ENCODE results near the gene HLA-DPA1. TPM values are rescaled to one million over a fixed set of nuclear protein-coding genes. Genes with fewer than 3 reads are reported as not detected.

HLA-DPA1 gene
- total RNA-seq, 1 donor from 2014 or later: 600 TPM

- H3K9me3 ChIP-seq: no peaks in the 10 kb centered on the region
- intact Hi-C loops (cut with DNase I): no loop called here
- H3K27me3 ChIP-seq (ENCODE audit: low read depth): peaks cover 7% of the 10 kb centered on the region
Observed at GRCh38 chr6:33108307-33108706, 34.9 kb upstream of the HLA-DPA1 start.

GRCh38 chr6:33107641-33108040 lies 34.2 kb upstream of the HLA-DPA1 start:
- peaks cover under 1% of the 10 kb centered on the region for H3K27me3 ChIP-seq (ENCODE audit: low read depth)
- no peak overlapping the region for H3K27ac ChIP-seq

More at GRCh38 chr6:33108307-33108706, 34.9 kb upstream of the HLA-DPA1 start:
- no peak for ATAC-seq
- Histone ChIP-seq H3K4me3 (no peak overlapping the region), H3K4me1 (no peaks in the 10 kb centered on the region), H3K36me3 (no peaks in the 10 kb centered on the region), H3K27ac (no peak overlapping the region)
- no peak for TF ChIP-seq CTCF (IDR thresholded peaks at IDR 0.05)
- no peak for DNase-seq

GRCh38 chr6:33105916-33106871 lies 32.7 kb upstream of the HLA-DPA1 start:
- Histone ChIP-seq H3K4me3 (no peak overlapping the region), H3K9me3 (peaks cover under 1% of the 10 kb centered on the region), H3K27me3 (ENCODE audit: low read depth) (no peaks in the 10 kb centered on the region), H3K27ac (no peak overlapping the region), H3K36me3 (no peaks in the 10 kb centered on the region), H3K4me1 (no peaks in the 10 kb centered on the region)
- DNase-seq (no peak), ATAC-seq (no peak)
- intact Hi-C loops (cut with DNase I): no loop called here
- no peak for TF ChIP-seq CTCF (IDR thresholded peaks at IDR 0.05)

More at GRCh38 chr6:33107641-33108040, 34.2 kb upstream of the HLA-DPA1 start:
- no peak for DNase-seq
- intact Hi-C loops (cut with DNase I): no loop called here
- ATAC-seq: no peak
- H3K9me3 ChIP-seq: no peaks in the 10 kb centered on the region
- TF ChIP-seq CTCF (IDR thresholded peaks at IDR 0.05): no peak
- H3K4me1 ChIP-seq: no peaks in the 10 kb centered on the region
- no peaks in the 10 kb centered on the region for H3K36me3 ChIP-seq
- no peak overlapping the region for H3K4me3 ChIP-seq

GRCh38 chr6:33105386-33105785 lies 31.9 kb upstream of the HLA-DPA1 start:
- H3K27me3 ChIP-seq (ENCODE audit: low read depth): no peaks in the 10 kb centered on the region
- DNase-seq (no peak), ATAC-seq (no peak)
- no peaks in the 10 kb centered on the region for H3K36me3 ChIP-seq
- no peaks in the 10 kb centered on the region for H3K4me1 ChIP-seq
- intact Hi-C loops (cut with DNase I): no loop called here
- peaks cover 9% of the 10 kb centered on the region for H3K9me3 ChIP-seq
- H3K27ac ChIP-seq: no peak overlapping the region
- TF ChIP-seq CTCF (IDR thresholded peaks at IDR 0.05): no peak
- no peak overlapping the region for H3K4me3 ChIP-seq

- ATAC-seq: no peak
- no peak for TF ChIP-seq CTCF (IDR thresholded peaks at IDR 0.05)
Observed at GRCh38 chr6:33104887-33105286, 31.4 kb upstream of the HLA-DPA1 start.

More at GRCh38 chr6:33104887-33105286, 31.4 kb upstream of the HLA-DPA1 start:
- H3K4me3 ChIP-seq: no peak overlapping the region
- no peaks in the 10 kb centered on the region for H3K4me1 ChIP-seq
- H3K27ac ChIP-seq: no peak overlapping the region
- no peaks in the 10 kb centered on the region for H3K36me3 ChIP-seq
- no peaks in the 10 kb centered on the region for H3K27me3 ChIP-seq (ENCODE audit: low read depth)
- no peak for DNase-seq
- peaks cover 14% of the 10 kb centered on the region for H3K9me3 ChIP-seq
- intact Hi-C loops (cut with DNase I): no loop called here

Data from lower lobe of right lung (tissue), 2 donors.